HCT116 (cell line): ENCODE measurements around the gene BTBD18. TPM values are rescaled to one million over a fixed set of nuclear protein-coding genes. Genes with fewer than 3 reads are reported as not detected.

Source experiments
- CBX3 ChIP-seq: IDR thresholded peaks from 2 replicates; pipeline ENCODE4 v1.6.1; 2012; ENCODE audit warnings: low read depth
- EGR1 ChIP-seq: IDR thresholded peaks from 2 replicates; pipeline ENCODE4 v1.6.1; 2012; ENCODE audit warnings: low read depth
- ELF1 ChIP-seq: IDR thresholded peaks from 2 replicates; pipeline ENCODE4 v1.6.1; 2012; ENCODE audit warnings: low read depth, borderline replicate concordance
- EZH2 ChIP-seq: fragments of 200-600 bp; sonication (generic); IDR thresholded peaks from 2 replicates; pipeline ENCODE4 v1.6.1; 2017; ENCODE audit warnings: antibody characterized with exemption, mixed run types
- RAD21 ChIP-seq: IDR thresholded peaks from 2 replicates; pipeline ENCODE4 v1.6.1; 2012; ENCODE audit warnings: low read depth, mild to moderate bottlenecking
- SIN3A ChIP-seq: IDR thresholded peaks from 2 replicates; pipeline ENCODE4 v1.6.1; 2012; ENCODE audit warnings: low read depth
- ZNF274 ChIP-seq: fragments of 200-500 bp; sonication (Bioruptor generic); IDR thresholded peaks from 2 replicates; pipeline ENCODE4 v1.6.1; 2014; ENCODE audit warnings: mild to moderate bottlenecking, low read depth, low read length, inconsistent platforms
- total RNA-seq: library from RNA; stranded (reverse); gene quantifications from one replicate; pipeline ENCODE4 v1.2.1, GENCODE V29; 2021; ENCODE audit not compliant: unreplicated experiment
- TF ChIP-seq, protein P1 (sequence below): IDR thresholded peaks from 2 replicates; pipeline ENCODE4 v1.6.1; 2011; ENCODE audit warnings: mild to moderate bottlenecking, low read length, moderate library complexity; ENCODE audit not compliant: insufficient replicate concordance; ENCODE audit errors: extremely low read depth
- TF ChIP-seq, protein P2 (sequence below): IDR thresholded peaks from 2 replicates; pipeline ENCODE4 v1.6.1; 2012; ENCODE audit warnings: low read depth

BTBD18 gene
- total RNA-seq, 1 experiment from 2014 or later, result not detected

DNA sequence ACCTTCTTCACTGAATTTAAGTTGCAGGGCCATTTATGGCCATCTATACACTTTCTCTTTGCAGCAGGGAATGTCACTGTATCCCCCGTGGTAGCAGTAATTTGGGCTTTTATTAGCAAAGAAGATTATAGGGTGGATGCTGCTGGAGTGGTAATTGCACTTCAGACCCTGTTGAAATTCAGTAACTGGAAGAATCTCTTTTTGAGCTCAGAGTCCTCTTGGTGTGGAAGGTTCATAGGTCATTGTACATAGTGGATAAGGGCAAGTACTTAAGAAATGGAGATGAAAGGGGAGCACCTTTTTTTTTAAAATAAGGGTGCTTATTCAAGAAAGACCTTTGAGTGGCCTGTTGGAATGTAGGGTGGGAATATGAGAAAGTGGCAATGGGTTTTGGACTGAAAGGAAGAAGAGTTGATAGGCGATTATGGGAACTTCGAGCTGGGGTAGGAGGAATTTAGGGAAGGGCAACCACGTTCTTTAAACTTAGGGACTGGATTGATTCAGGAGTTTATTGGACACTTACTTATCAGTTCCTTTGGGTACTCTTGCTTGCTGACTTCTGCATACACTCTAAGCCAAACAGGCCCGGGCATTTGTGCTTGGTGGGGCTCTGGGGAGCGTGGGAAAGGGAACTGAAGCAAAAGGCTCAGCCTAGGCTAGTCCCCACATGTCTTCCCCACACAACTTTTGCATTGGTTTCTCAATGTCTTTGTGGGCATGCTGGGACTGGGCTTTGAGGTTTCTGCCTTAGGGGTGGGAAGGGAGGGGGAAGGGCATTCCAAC, 36.5 kb upstream of the BTBD18 start (continued):
- TF ChIP-seq, protein P1, sequence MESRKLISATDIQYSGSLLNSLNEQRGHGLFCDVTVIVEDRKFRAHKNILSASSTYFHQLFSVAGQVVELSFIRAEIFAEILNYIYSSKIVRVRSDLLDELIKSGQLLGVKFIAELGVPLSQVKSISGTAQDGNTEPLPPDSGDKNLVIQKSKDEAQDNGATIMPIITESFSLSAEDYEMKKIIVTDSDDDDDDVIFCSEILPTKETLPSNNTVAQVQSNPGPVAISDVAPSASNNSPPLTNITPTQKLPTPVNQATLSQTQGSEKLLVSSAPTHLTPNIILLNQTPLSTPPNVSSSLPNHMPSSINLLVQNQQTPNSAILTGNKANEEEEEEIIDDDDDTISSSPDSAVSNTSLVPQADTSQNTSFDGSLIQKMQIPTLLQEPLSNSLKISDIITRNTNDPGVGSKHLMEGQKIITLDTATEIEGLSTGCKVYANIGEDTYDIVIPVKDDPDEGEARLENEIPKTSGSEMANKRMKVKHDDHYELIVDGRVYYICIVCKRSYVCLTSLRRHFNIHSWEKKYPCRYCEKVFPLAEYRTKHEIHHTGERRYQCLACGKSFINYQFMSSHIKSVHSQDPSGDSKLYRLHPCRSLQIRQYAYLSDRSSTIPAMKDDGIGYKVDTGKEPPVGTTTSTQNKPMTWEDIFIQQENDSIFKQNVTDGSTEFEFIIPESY, result no peak
- TF ChIP-seq EZH2 (no peak), RAD21 (no peak), ZNF274 (no peak), EGR1 (no peak), CBX3 (no peak), SIN3A (no peak), ELF1 (no peak)
- TF ChIP-seq, protein P2, sequence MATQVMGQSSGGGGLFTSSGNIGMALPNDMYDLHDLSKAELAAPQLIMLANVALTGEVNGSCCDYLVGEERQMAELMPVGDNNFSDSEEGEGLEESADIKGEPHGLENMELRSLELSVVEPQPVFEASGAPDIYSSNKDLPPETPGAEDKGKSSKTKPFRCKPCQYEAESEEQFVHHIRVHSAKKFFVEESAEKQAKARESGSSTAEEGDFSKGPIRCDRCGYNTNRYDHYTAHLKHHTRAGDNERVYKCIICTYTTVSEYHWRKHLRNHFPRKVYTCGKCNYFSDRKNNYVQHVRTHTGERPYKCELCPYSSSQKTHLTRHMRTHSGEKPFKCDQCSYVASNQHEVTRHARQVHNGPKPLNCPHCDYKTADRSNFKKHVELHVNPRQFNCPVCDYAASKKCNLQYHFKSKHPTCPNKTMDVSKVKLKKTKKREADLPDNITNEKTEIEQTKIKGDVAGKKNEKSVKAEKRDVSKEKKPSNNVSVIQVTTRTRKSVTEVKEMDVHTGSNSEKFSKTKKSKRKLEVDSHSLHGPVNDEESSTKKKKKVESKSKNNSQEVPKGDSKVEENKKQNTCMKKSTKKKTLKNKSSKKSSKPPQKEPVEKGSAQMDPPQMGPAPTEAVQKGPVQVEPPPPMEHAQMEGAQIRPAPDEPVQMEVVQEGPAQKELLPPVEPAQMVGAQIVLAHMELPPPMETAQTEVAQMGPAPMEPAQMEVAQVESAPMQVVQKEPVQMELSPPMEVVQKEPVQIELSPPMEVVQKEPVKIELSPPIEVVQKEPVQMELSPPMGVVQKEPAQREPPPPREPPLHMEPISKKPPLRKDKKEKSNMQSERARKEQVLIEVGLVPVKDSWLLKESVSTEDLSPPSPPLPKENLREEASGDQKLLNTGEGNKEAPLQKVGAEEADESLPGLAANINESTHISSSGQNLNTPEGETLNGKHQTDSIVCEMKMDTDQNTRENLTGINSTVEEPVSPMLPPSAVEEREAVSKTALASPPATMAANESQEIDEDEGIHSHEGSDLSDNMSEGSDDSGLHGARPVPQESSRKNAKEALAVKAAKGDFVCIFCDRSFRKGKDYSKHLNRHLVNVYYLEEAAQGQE, result no peak
